RPMI7951 (cell line): ENCODE data around the gene TXNDC5. TPM values are rescaled to one million over a fixed set of nuclear protein-coding genes. Genes with fewer than 3 reads are reported as not detected.
"Not testable (repeated sequence)": the region's sequence is repeated elsewhere in the genome, so short reads cannot be mapped to it uniquely, and the experiment has no call there.

Source experiments
- DNase-seq: peaks from one replicate; pipeline ENCODE4 v3.0.0-alpha.2; 2012; ENCODE audit warnings: low read depth
- total RNA-seq: library from RNA; depleted of rRNA; stranded (reverse); fragments of >200 nt; shearing (Covaris generic); gene quantifications from 2 replicates; pipeline ENCODE4 v1.2.3, GENCODE V29; 2014

The TXNDC5 gene
- total RNA-seq, 1 experiment from 2014 or later = 442 TPM

- DNase-seq = no peak
These were observed 3.7 kb upstream of the TXNDC5 start for GRCh38 chr6:7914311-7914710.

GRCh38 chr6:7912736-7913517 lies 2.3 kb upstream of the TXNDC5 start:
- no peak for DNase-seq

- no peak for DNase-seq
These were observed 1.4 kb upstream of the TXNDC5 start for GRCh38 chr6:7912024-7912423.

- no peak for DNase-seq
These were observed 747 bp upstream of the TXNDC5 start for GRCh38 chr6:7911345-7911725.

GRCh38 chr6:7910298-7910653 lies 312 bp downstream of the TXNDC5 start:
- DNase-seq = no peak

GRCh38 chr6:7909323-7910276 lies 988 bp downstream of the TXNDC5 start:
- DNase-seq = peak; percentile 59

GRCh38 chr6:7907159-7907558 lies 3.4 kb downstream of the TXNDC5 start:
- no peak for DNase-seq

GRCh38 chr6:7906741-7907140 lies 3.8 kb downstream of the TXNDC5 start:
- DNase-seq = no peak

- no peak for DNase-seq
These were observed 5.2 kb downstream of the TXNDC5 start for GRCh38 chr6:7905416-7905815.

GRCh38 chr6:7904654-7905319 lies 5.8 kb downstream of the TXNDC5 start:
- no peak for DNase-seq

GRCh38 chr6:7903673-7904072 lies 6.9 kb downstream of the TXNDC5 start:
- DNase-seq = no peak

GRCh38 chr6:7902867-7903266 lies 7.7 kb downstream of the TXNDC5 start:
- no peak for DNase-seq

GRCh38 chr6:7902221-7902620 lies 8.4 kb downstream of the TXNDC5 start:
- DNase-seq = no peak

- DNase-seq = no peak
These were observed 8.8 kb downstream of the TXNDC5 start for GRCh38 chr6:7901780-7902179.

- no peak for DNase-seq
These were observed 9.5 kb downstream of the TXNDC5 start for GRCh38 chr6:7901056-7901455.

GRCh38 chr6:7900621-7901020 lies 10.0 kb downstream of the TXNDC5 start:
- no peak for DNase-seq

GRCh38 chr6:7899889-7900213 lies 10.7 kb downstream of the TXNDC5 start:
- DNase-seq = no peak

GRCh38 chr6:7899101-7899888 lies 11.3 kb downstream of the TXNDC5 start:
- DNase-seq = peak; percentile 8

GRCh38 chr6:7898193-7898586 lies 12.4 kb downstream of the TXNDC5 start:
- not testable (repeated sequence) for DNase-seq

- no peak for DNase-seq
These were observed 13.0 kb downstream of the TXNDC5 start for GRCh38 chr6:7897461-7898192.

GRCh38 chr6:7896465-7896987 lies 14.1 kb downstream of the TXNDC5 start:
- no peak for DNase-seq
